ENCODE results near the gene CSRP3. TPM values are rescaled to one million over a fixed set of nuclear protein-coding genes. Genes with fewer than 3 reads are reported as not detected.

CSRP3 gene
- total and polyA plus RNA-seq, 4 donors = 0.08 TPM; not detected in 3

DNA sequence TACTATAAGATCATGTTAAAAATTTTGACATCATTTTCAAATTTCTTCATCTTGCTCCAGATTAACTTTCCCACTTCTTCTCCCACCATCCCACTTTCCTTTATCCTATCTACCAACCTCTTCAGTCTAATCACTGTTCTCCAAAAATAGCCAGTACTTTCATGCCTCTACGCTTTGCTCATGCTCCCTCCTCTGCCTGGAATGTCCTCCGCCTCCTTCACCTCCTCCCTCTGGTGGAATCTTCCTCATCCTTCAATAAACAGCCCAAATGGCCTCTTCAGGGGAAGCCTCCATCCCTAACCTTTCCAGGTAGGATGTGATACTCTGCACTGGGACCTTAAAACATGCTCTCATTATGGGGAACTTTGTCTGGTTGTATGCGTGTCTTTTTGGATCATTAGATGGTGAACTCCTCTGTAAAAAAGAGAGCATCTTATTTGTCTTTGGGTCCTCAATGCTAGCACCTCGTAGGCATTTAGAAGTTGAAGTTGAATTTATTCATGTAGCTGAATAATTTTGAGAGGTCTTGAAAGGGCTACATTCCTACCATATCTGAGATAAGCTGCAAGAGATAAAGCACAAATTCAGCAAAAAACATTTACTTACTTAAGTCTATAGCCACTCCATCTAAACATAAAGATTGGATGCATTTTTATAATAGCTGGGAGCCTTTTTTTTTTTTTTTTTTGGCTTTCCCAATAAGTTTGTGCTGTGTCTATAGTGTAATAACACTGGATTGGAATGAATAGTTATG is 8.0 kb upstream of the CSRP3 start:
- no peaks in the 10 kb centered on the region for H3K4me1 ChIP-seq (ENCODE audit: control insufficient read depth in 4 of 4, insufficient read depth in 4 of 4, low read length in 3 of 4)
- no peaks in the 10 kb centered on the region for H3K36me3 ChIP-seq (ENCODE audit: control insufficient read depth in 4 of 4, insufficient read depth in 3 of 4, low read depth in 1 of 4, low read length in 3 of 4)
- H3K4me3 ChIP-seq (ENCODE audit: low read depth in 1 of 3, low read length in 3 of 3) = no peak overlapping the region
- no peaks in the 10 kb centered on the region for H3K9me3 ChIP-seq (ENCODE audit: control insufficient read depth in 4 of 4, low read length in 3 of 4)
- 60% methylated on average over 4 of the region's 4 CpGs for WGBS
- H3K27me3 ChIP-seq (ENCODE audit: control insufficient read depth in 4 of 4, insufficient read depth in 4 of 4, low read length in 3 of 4) = peaks cover 0 to 2% (median 0%) of the 10 kb centered on the region in 4 donors
- no peak for DNase-seq (ENCODE audit: low spot score)
- TF ChIP-seq YY1 (IDR thresholded peaks at IDR 0.05) = no peak
- TF ChIP-seq, protein P1, sequence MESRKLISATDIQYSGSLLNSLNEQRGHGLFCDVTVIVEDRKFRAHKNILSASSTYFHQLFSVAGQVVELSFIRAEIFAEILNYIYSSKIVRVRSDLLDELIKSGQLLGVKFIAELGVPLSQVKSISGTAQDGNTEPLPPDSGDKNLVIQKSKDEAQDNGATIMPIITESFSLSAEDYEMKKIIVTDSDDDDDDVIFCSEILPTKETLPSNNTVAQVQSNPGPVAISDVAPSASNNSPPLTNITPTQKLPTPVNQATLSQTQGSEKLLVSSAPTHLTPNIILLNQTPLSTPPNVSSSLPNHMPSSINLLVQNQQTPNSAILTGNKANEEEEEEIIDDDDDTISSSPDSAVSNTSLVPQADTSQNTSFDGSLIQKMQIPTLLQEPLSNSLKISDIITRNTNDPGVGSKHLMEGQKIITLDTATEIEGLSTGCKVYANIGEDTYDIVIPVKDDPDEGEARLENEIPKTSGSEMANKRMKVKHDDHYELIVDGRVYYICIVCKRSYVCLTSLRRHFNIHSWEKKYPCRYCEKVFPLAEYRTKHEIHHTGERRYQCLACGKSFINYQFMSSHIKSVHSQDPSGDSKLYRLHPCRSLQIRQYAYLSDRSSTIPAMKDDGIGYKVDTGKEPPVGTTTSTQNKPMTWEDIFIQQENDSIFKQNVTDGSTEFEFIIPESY (IDR thresholded peaks at IDR 0.05) = no peak
- no peak for TF ChIP-seq EGR1 (IDR thresholded peaks at IDR 0.05; ENCODE audit: low read depth in 2 of 2)
- TF ChIP-seq, protein P2, sequence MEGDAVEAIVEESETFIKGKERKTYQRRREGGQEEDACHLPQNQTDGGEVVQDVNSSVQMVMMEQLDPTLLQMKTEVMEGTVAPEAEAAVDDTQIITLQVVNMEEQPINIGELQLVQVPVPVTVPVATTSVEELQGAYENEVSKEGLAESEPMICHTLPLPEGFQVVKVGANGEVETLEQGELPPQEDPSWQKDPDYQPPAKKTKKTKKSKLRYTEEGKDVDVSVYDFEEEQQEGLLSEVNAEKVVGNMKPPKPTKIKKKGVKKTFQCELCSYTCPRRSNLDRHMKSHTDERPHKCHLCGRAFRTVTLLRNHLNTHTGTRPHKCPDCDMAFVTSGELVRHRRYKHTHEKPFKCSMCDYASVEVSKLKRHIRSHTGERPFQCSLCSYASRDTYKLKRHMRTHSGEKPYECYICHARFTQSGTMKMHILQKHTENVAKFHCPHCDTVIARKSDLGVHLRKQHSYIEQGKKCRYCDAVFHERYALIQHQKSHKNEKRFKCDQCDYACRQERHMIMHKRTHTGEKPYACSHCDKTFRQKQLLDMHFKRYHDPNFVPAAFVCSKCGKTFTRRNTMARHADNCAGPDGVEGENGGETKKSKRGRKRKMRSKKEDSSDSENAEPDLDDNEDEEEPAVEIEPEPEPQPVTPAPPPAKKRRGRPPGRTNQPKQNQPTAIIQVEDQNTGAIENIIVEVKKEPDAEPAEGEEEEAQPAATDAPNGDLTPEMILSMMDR (IDR thresholded peaks at IDR 0.05; ENCODE audit: low read depth, low read length, missing input control) = no peak
- TF ChIP-seq FOXA2 (IDR thresholded peaks at IDR 0.05) = no peak
- TF ChIP-seq, protein P3, sequence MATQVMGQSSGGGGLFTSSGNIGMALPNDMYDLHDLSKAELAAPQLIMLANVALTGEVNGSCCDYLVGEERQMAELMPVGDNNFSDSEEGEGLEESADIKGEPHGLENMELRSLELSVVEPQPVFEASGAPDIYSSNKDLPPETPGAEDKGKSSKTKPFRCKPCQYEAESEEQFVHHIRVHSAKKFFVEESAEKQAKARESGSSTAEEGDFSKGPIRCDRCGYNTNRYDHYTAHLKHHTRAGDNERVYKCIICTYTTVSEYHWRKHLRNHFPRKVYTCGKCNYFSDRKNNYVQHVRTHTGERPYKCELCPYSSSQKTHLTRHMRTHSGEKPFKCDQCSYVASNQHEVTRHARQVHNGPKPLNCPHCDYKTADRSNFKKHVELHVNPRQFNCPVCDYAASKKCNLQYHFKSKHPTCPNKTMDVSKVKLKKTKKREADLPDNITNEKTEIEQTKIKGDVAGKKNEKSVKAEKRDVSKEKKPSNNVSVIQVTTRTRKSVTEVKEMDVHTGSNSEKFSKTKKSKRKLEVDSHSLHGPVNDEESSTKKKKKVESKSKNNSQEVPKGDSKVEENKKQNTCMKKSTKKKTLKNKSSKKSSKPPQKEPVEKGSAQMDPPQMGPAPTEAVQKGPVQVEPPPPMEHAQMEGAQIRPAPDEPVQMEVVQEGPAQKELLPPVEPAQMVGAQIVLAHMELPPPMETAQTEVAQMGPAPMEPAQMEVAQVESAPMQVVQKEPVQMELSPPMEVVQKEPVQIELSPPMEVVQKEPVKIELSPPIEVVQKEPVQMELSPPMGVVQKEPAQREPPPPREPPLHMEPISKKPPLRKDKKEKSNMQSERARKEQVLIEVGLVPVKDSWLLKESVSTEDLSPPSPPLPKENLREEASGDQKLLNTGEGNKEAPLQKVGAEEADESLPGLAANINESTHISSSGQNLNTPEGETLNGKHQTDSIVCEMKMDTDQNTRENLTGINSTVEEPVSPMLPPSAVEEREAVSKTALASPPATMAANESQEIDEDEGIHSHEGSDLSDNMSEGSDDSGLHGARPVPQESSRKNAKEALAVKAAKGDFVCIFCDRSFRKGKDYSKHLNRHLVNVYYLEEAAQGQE (IDR thresholded peaks at IDR 0.05) = no peak
- no peak for TF ChIP-seq TAF1 (conservative IDR thresholded peaks at IDR 0.05)
- no peak for TF ChIP-seq RAD21 (IDR thresholded peaks at IDR 0.05)
- TF ChIP-seq SP1 (IDR thresholded peaks at IDR 0.05) = no peak
- TF ChIP-seq RXRA (IDR thresholded peaks at IDR 0.05) = no peak
- TF ChIP-seq NR2F2 (IDR thresholded peaks at IDR 0.05) = no peak
- no peak for TF ChIP-seq HNF4A (conservative IDR thresholded peaks at IDR 0.05)
- TF ChIP-seq GABPA (IDR thresholded peaks at IDR 0.05 in 1 of 2, conservative IDR thresholded peaks at IDR 0.05 in 1 of 2) = no peak
- TF ChIP-seq, protein P4, sequence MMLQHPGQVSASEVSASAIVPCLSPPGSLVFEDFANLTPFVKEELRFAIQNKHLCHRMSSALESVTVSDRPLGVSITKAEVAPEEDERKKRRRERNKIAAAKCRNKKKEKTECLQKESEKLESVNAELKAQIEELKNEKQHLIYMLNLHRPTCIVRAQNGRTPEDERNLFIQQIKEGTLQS (IDR thresholded peaks at IDR 0.05) = no peak
- no peak for TF ChIP-seq JUND (IDR thresholded peaks at IDR 0.05)
- no peak for TF ChIP-seq FOXA1 (IDR thresholded peaks at IDR 0.05)
- TF ChIP-seq, protein P5, sequence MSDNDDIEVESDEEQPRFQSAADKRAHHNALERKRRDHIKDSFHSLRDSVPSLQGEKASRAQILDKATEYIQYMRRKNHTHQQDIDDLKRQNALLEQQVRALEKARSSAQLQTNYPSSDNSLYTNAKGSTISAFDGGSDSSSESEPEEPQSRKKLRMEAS (IDR thresholded peaks at IDR 0.05) = no peak
- no peak for TF ChIP-seq HNF4G (IDR thresholded peaks at IDR 0.05)
- H3K27ac ChIP-seq (ENCODE audit: low read depth in 1 of 2, low read length in 2 of 2) = no peak overlapping the region
- no peak overlapping the region for H3K9ac ChIP-seq (ENCODE audit: low read depth in 1 of 2, low read length in 2 of 2)

Data from liver (tissue), 9 donors.